ENCODE measurements around the gene AGAP1. TPM values are rescaled to one million over a fixed set of nuclear protein-coding genes. Genes with fewer than 3 reads are reported as not detected.

AGAP1 gene
- polyA plus RNA-seq, 2 of the 4 experiments (the other 2 are of a cell fraction), result 20.2 to 21.9 TPM

GRCh38 chr2:236113948-236114347 is 620.1 kb downstream of the AGAP1 start:
- ChIA-PET POLR2A (no interaction called here), CTCF (no interaction called here)
- H3K4me3 ChIP-seq, result no peak overlapping the region
- TF ChIP-seq NFE2L2 (conservative IDR thresholded peaks at IDR 0.05; ENCODE audit: low read length) (no peak), HMGXB4 (CRISPR knock-in tag; IDR thresholded peaks at IDR 0.05; ENCODE audit: borderline replicate concordance) (no peak)
- peaks cover 7% of the 10 kb centered on the region; the same call in 2 of the 3 replicates for H3K4me1 ChIP-seq
- FAIRE-seq (no peak), DNase-seq (ENCODE audit: low read depth in 1 of 2, low spot score in 1 of 2) (no peak), ATAC-seq (no peak)
- H3K9me3 ChIP-seq, result no peaks in the 10 kb centered on the region
- no peak overlapping the region for H3K4me2 ChIP-seq
- no peak overlapping the region for H3K27ac ChIP-seq
- 94% methylated on average over 13 of the region's 13 CpGs for WGBS (ENCODE audit: missing lambda C conversion rate)

DNA sequence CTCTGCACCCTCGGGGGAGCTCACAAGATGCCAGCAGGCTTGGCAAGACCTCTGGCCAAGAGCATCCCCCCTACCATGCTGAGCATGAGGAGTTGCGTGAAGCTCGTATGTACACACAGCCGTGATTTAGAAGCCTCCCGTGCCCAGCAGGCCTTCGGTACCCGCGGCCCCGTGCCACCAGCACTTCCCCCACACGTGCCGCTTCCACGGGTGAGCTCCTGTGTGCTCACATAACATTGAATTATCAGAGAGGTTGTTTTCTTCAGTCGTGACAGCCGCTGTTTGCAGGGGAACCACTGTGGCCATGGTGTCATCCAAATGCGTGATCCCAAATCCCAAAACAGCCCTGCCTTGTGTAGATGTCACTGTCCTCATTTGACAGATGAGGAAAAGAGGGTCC is 621.1 kb downstream of the AGAP1 start:
- WGBS (ENCODE audit: missing lambda C conversion rate), result 92% methylated on average over 15 of the region's 15 CpGs
- peaks cover 7% of the 10 kb centered on the region; the same call in 2 of the 3 replicates for H3K4me1 ChIP-seq
- H3K27ac ChIP-seq, result no peak overlapping the region
- ChIA-PET POLR2A (no interaction called here), CTCF (interaction anchor here (0.7 to 1.3 kb wide), 2 partner anchors 11 to 12 kb away, joined by 3 read pairs; no protein-coding TSS in a partner anchor)
- no peaks in the 10 kb centered on the region for H3K9me3 ChIP-seq
- no peak overlapping the region for H3K4me3 ChIP-seq
- TF ChIP-seq ATOH8 (CRISPR knock-in tag; IDR thresholded peaks at IDR 0.05; ENCODE audit: low read depth) (no peak), PHF8 (IDR thresholded peaks at IDR 0.05; ENCODE audit: borderline replicate concordance, low read depth) (no peak), REST (IDR thresholded peaks at IDR 0.05) (no peak), RFX5 (IDR thresholded peaks at IDR 0.05) (no peak), HMGXB4 (CRISPR knock-in tag; IDR thresholded peaks at IDR 0.05; ENCODE audit: borderline replicate concordance) (no peak), BHLHE40 (IDR thresholded peaks at IDR 0.05; ENCODE audit: low read depth, low read length) (no peak), CEBPB (IDR thresholded peaks at IDR 0.05) (no peak), POLR2AphosphoS2 (conservative IDR thresholded peaks at IDR 0.05; ENCODE audit: low read length) (no peak), ZNF302 (CRISPR knock-in tag; IDR thresholded peaks at IDR 0.05) (no peak), HDAC2 (IDR thresholded peaks at IDR 0.05) (no peak)
- TF ChIP-seq, protein P1, sequence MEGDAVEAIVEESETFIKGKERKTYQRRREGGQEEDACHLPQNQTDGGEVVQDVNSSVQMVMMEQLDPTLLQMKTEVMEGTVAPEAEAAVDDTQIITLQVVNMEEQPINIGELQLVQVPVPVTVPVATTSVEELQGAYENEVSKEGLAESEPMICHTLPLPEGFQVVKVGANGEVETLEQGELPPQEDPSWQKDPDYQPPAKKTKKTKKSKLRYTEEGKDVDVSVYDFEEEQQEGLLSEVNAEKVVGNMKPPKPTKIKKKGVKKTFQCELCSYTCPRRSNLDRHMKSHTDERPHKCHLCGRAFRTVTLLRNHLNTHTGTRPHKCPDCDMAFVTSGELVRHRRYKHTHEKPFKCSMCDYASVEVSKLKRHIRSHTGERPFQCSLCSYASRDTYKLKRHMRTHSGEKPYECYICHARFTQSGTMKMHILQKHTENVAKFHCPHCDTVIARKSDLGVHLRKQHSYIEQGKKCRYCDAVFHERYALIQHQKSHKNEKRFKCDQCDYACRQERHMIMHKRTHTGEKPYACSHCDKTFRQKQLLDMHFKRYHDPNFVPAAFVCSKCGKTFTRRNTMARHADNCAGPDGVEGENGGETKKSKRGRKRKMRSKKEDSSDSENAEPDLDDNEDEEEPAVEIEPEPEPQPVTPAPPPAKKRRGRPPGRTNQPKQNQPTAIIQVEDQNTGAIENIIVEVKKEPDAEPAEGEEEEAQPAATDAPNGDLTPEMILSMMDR (IDR thresholded peaks at IDR 0.05), result no peak
- DNase-seq (ENCODE audit: low read depth in 1 of 2, low spot score in 1 of 2), result no peak
- H3K4me2 ChIP-seq, result no peak overlapping the region
- no peak for FAIRE-seq
- no peak; a peak in 1 of 6 replicates for ATAC-seq

All from A549 (cell line).